ENCODE measurements around the gene CES2.
A peak's percentile ranks its signal among the peaks of the same experiment; 100 is the strongest.
"Not testable (repeated sequence)": the region's sequence is repeated elsewhere in the genome, so short reads cannot be mapped to it uniquely, and the experiment has no call there.

Gene CES2

GRCh38 chr16:66928702-66929388 is 6.5 kb upstream of the CES2 start:
- H3K4me3 ChIP-seq (ENCODE audit: low read length), result no peak overlapping the region
- H3K36me3 ChIP-seq (ENCODE audit: insufficient read depth, low read length), result no peaks in the 10 kb centered on the region
- H3K4me1 ChIP-seq (ENCODE audit: insufficient read depth, low read length), result peaks cover 8% of the 10 kb centered on the region; the same call in 1 of the 2 replicates
- WGBS, result 90% methylated on average over 10 of the region's 10 CpGs
- no peak overlapping the region for H3K27ac ChIP-seq (ENCODE audit: low read depth, low read length)
- H3K27me3 ChIP-seq (ENCODE audit: insufficient read depth, low read length), result peaks cover 40% of the 10 kb centered on the region
- H3K9ac ChIP-seq (ENCODE audit: low read depth, low read length), result no peak overlapping the region
- H3K9me3 ChIP-seq (ENCODE audit: insufficient read depth, low read depth, low read length), result no peaks in the 10 kb centered on the region

- Histone ChIP-seq H3K36me3 (ENCODE audit: insufficient read depth, low read length) (no peaks in the 10 kb centered on the region), H3K4me3 (ENCODE audit: low read length) (no peak overlapping the region), H3K9me3 (ENCODE audit: insufficient read depth, low read depth, low read length) (no peaks in the 10 kb centered on the region), H3K4me1 (ENCODE audit: insufficient read depth, low read length) (peaks cover 8% of the 10 kb centered on the region; the same call in 1 of the 2 replicates), H3K27ac (ENCODE audit: low read depth, low read length) (no peak overlapping the region), H3K27me3 (ENCODE audit: insufficient read depth, low read length) (peaks cover 30% of the 10 kb centered on the region), H3K9ac (ENCODE audit: low read depth, low read length) (no peak overlapping the region)
- 81% methylated on average over 4 of the region's 4 CpGs for WGBS
Measured at GRCh38 chr16:66930189-66930588, 5.1 kb upstream of the CES2 start.

GRCh38 chr16:66931665-66932064 is 3.7 kb upstream of the CES2 start:
- no peak overlapping the region for H3K27ac ChIP-seq (ENCODE audit: low read depth, low read length)
- H3K4me1 ChIP-seq (ENCODE audit: insufficient read depth, low read length), result peaks cover 8% of the 10 kb centered on the region; the same call in 1 of the 2 replicates
- WGBS, result 94% methylated on average over 2 of the region's 2 CpGs
- H3K4me3 ChIP-seq (ENCODE audit: low read length), result no peak overlapping the region
- H3K27me3 ChIP-seq (ENCODE audit: insufficient read depth, low read length), result peaks cover 25% of the 10 kb centered on the region
- H3K36me3 ChIP-seq (ENCODE audit: insufficient read depth, low read length), result no peaks in the 10 kb centered on the region
- no peak overlapping the region for H3K9ac ChIP-seq (ENCODE audit: low read depth, low read length)
- no peaks in the 10 kb centered on the region for H3K9me3 ChIP-seq (ENCODE audit: insufficient read depth, low read depth, low read length)

GRCh38 chr16:66932076-66932475 is 3.2 kb upstream of the CES2 start:
- Histone ChIP-seq H3K4me1 (ENCODE audit: insufficient read depth, low read length) (peaks cover 8% of the 10 kb centered on the region; the same call in 1 of the 2 replicates), H3K4me3 (ENCODE audit: low read length) (no peak overlapping the region), H3K36me3 (ENCODE audit: insufficient read depth, low read length) (no peaks in the 10 kb centered on the region), H3K9me3 (ENCODE audit: insufficient read depth, low read depth, low read length) (no peaks in the 10 kb centered on the region), H3K27me3 (ENCODE audit: insufficient read depth, low read length) (peaks cover 21% of the 10 kb centered on the region), H3K27ac (ENCODE audit: low read depth, low read length) (no peak overlapping the region), H3K9ac (ENCODE audit: low read depth, low read length) (no peak overlapping the region)
- WGBS, result 93% methylated on average over 4 of the region's 4 CpGs

- Histone ChIP-seq H3K9me3 (ENCODE audit: insufficient read depth, low read depth, low read length) (no peaks in the 10 kb centered on the region), H3K4me1 (ENCODE audit: insufficient read depth, low read length) (peaks cover 4% of the 10 kb centered on the region; the same call in 1 of the 2 replicates), H3K27ac (ENCODE audit: low read depth, low read length) (no peak overlapping the region), H3K27me3 (ENCODE audit: insufficient read depth, low read length) (peaks cover 13% of the 10 kb centered on the region), H3K9ac (ENCODE audit: low read depth, low read length) (peak overlapping the region; percentile 75), H3K4me3 (ENCODE audit: low read length) (peak overlapping the region; percentile 86), H3K36me3 (ENCODE audit: insufficient read depth, low read length) (no peaks in the 10 kb centered on the region)
- WGBS, result 6% methylated on average over 12 of the region's 12 CpGs
Measured at GRCh38 chr16:66933776-66934137, 1.6 kb upstream of the CES2 start.

- Histone ChIP-seq H3K27ac (ENCODE audit: low read depth, low read length) (no peak within 1 kb of the TSS), H3K36me3 (ENCODE audit: insufficient read depth, low read length) (0 out of 2 replicates have a peak, but pooled peaks cover 2% of the 10 kb centered on the region), H3K9ac (ENCODE audit: low read depth, low read length) (peak within 1 kb of the TSS; percentile 75), H3K27me3 (ENCODE audit: insufficient read depth, low read length) (peaks cover 13% of the 10 kb centered on the region), H3K4me3 (ENCODE audit: low read length) (peak within 1 kb of the TSS; percentile 86), H3K9me3 (ENCODE audit: insufficient read depth, low read depth, low read length) (no peaks in the 10 kb centered on the region), H3K4me1 (ENCODE audit: insufficient read depth, low read length) (peaks cover 4% of the 10 kb centered on the region; the same call in 1 of the 2 replicates)
- WGBS, result under 1% methylated on average over 76 of the region's 76 CpGs
Measured at GRCh38 chr16:66934138-66934838, 1.0 kb upstream of the CES2 start, which contains the start of gene CIAO2B. Gene CIAO2B, minus strand, starts transcription at chr16:66934402. Its CDS starts 38 bp downstream, at chr16:66934364.

- not testable (repeated sequence) for H3K36me3 ChIP-seq (ENCODE audit: insufficient read depth, low read length); H3K9me3 ChIP-seq (ENCODE audit: insufficient read depth, low read depth, low read length); H3K27ac ChIP-seq (ENCODE audit: low read depth, low read length); H3K4me1 ChIP-seq (ENCODE audit: insufficient read depth, low read length)
- H3K9ac ChIP-seq (ENCODE audit: low read depth, low read length), result peak overlapping the region; percentile 75
- H3K4me3 ChIP-seq (ENCODE audit: low read length), result peak overlapping the region; percentile 86
- peaks cover 13% of the 10 kb centered on the region for H3K27me3 ChIP-seq (ENCODE audit: insufficient read depth, low read length)
- WGBS, result 6% methylated on average over 21 of the region's 24 CpGs
Measured at GRCh38 chr16:66934839-66935313, 440 bp upstream of the CES2 start.

- Histone ChIP-seq H3K4me1 (ENCODE audit: insufficient read depth, low read length) (peaks cover 4% of the 10 kb centered on the region; the same call in 1 of the 2 replicates), H3K9me3 (ENCODE audit: insufficient read depth, low read depth, low read length) (no peaks in the 10 kb centered on the region), H3K36me3 (ENCODE audit: insufficient read depth, low read length) (peaks cover 15% of the 10 kb centered on the region), H3K27ac (ENCODE audit: low read depth, low read length) (no peak overlapping the region), H3K4me3 (ENCODE audit: low read length) (no peak overlapping the region), H3K9ac (ENCODE audit: low read depth, low read length) (no peak overlapping the region), H3K27me3 (ENCODE audit: insufficient read depth, low read length) (peaks cover 13% of the 10 kb centered on the region)
- 95% methylated on average over 6 of the region's 6 CpGs for WGBS
Measured at GRCh38 chr16:66936462-66936861, 1.1 kb downstream of the CES2 start.

- H3K4me1 ChIP-seq (ENCODE audit: insufficient read depth, low read length), result peaks cover 4% of the 10 kb centered on the region; the same call in 1 of the 2 replicates
- H3K36me3 ChIP-seq (ENCODE audit: insufficient read depth, low read length), result peaks cover 21% of the 10 kb centered on the region
- no peaks in the 10 kb centered on the region for H3K9me3 ChIP-seq (ENCODE audit: insufficient read depth, low read depth, low read length)
- no peak overlapping the region for H3K27ac ChIP-seq (ENCODE audit: low read depth, low read length)
- H3K27me3 ChIP-seq (ENCODE audit: insufficient read depth, low read length), result peaks cover 13% of the 10 kb centered on the region
- 95% methylated on average over 3 of the region's 4 CpGs for WGBS
- H3K9ac ChIP-seq (ENCODE audit: low read depth, low read length), result no peak overlapping the region
- H3K4me3 ChIP-seq (ENCODE audit: low read length), result no peak overlapping the region
Measured at GRCh38 chr16:66936889-66937554, 1.7 kb downstream of the CES2 start.

- Histone ChIP-seq H3K4me1 (ENCODE audit: insufficient read depth, low read length) (peaks cover 4% of the 10 kb centered on the region; the same call in 1 of the 2 replicates), H3K4me3 (ENCODE audit: low read length) (no peak overlapping the region), H3K9me3 (ENCODE audit: insufficient read depth, low read depth, low read length) (no peaks in the 10 kb centered on the region), H3K9ac (ENCODE audit: low read depth, low read length) (no peak overlapping the region), H3K36me3 (ENCODE audit: insufficient read depth, low read length) (peaks cover 29% of the 10 kb centered on the region), H3K27ac (ENCODE audit: low read depth, low read length) (no peak overlapping the region), H3K27me3 (ENCODE audit: insufficient read depth, low read length) (peaks cover 13% of the 10 kb centered on the region)
- 96% methylated on average over 10 of the region's 10 CpGs for WGBS
Measured at GRCh38 chr16:66937725-66938337, 2.5 kb downstream of the CES2 start.
